ENCODE measurements around the gene NDFIP2. TPM values are rescaled to one million over a fixed set of nuclear protein-coding genes. Genes with fewer than 3 reads are reported as not detected.

The NDFIP2 gene
- total RNA-seq, 1 experiment from 2014 or later = 81.6 TPM

DNA sequence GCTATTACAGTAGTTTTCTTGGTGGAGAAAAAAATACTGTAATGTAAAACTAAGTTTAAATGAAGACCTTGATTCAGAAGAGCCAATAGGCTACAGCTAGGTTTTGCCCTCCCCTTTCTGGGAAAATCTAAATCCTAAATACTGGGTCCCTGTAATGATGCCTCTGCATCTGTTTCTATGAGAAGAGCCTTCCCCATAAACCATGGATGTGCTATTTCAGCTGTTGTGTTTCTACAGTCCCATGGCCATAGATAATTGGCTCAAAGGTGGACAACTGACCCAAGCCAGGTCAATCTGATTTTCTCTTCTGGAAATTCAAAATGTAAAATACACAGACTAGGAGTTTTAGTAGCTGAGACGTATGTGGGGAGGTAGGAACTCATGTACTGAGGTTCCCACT lies 101.9 kb downstream of the NDFIP2 start:
- no TSS peak for BruUV-seq (replicated peaks)
- no peaks in the 10 kb centered on the region for H3K27me3 Mint-ChIP-seq (ENCODE audit: insufficient read depth, unreplicated experiment)
- no peak for DNase-seq (ENCODE audit: unreplicated experiment)
- no peak for TF ChIP-seq CTCF (IDR thresholded peaks at IDR 0.05; ENCODE audit: unreplicated experiment)
- peaks cover 5% of the 10 kb centered on the region for H3K4me1 Mint-ChIP-seq (ENCODE audit: insufficient read depth, unreplicated experiment)
- POLR2A ChIA-PET = interaction anchor here (1.4 to 1.5 kb wide), 2 partner anchors 21 to 23 kb away, joined by 4 to 5 read pairs; no protein-coding TSS in a partner anchor
- CTCF ChIA-PET = interaction anchor here (0.7 to 2.4 kb wide), 6 partner anchors 31 to 1984 kb away, joined by 3 to 7 read pairs (median 3); no protein-coding TSS in a partner anchor
- H3K36me3 Mint-ChIP-seq (ENCODE audit: insufficient read depth, unreplicated experiment) = no peaks in the 10 kb centered on the region
- peaks cover 9% of the 10 kb centered on the region for H3K9me3 Mint-ChIP-seq (ENCODE audit: unreplicated experiment)
- H3K27ac Mint-ChIP-seq (ENCODE audit: low read depth, unreplicated experiment) = no peak overlapping the region
- intact Hi-C loops (cut with micrococcal nuclease) = no loop called here
- H3K4me3 Mint-ChIP-seq (ENCODE audit: unreplicated experiment) = no peak overlapping the region

GRCh38 chr13:79585033-79585432 lies 104.1 kb downstream of the NDFIP2 start:
- no peaks in the 10 kb centered on the region for H3K27me3 Mint-ChIP-seq (ENCODE audit: insufficient read depth, unreplicated experiment)
- no peak overlapping the region for H3K27ac Mint-ChIP-seq (ENCODE audit: low read depth, unreplicated experiment)
- BruUV-seq (replicated peaks) = no TSS peak
- H3K4me1 Mint-ChIP-seq (ENCODE audit: insufficient read depth, unreplicated experiment) = peaks cover 9% of the 10 kb centered on the region
- H3K9me3 Mint-ChIP-seq (ENCODE audit: unreplicated experiment) = peaks cover 8% of the 10 kb centered on the region
- no peaks in the 10 kb centered on the region for H3K36me3 Mint-ChIP-seq (ENCODE audit: insufficient read depth, unreplicated experiment)
- ChIA-PET POLR2A (no interaction called here), CTCF (interaction anchor here (0.6 to 1.4 kb wide), 2 partner anchors 13 to 98 kb away, joined by 3 to 5 read pairs; no protein-coding TSS in a partner anchor)
- intact Hi-C loops (cut with micrococcal nuclease) = no loop called here
- H3K4me3 Mint-ChIP-seq (ENCODE audit: unreplicated experiment) = no peak overlapping the region
- DNase-seq (ENCODE audit: unreplicated experiment) = no peak
- TF ChIP-seq CTCF (IDR thresholded peaks at IDR 0.05; ENCODE audit: unreplicated experiment) = no peak

- no peak for TF ChIP-seq CTCF (IDR thresholded peaks at IDR 0.05; ENCODE audit: unreplicated experiment)
- Mint-ChIP-seq H3K36me3 (ENCODE audit: insufficient read depth, unreplicated experiment) (no peaks in the 10 kb centered on the region), H3K9me3 (ENCODE audit: unreplicated experiment) (peaks cover 5% of the 10 kb centered on the region), H3K4me3 (ENCODE audit: unreplicated experiment) (peak overlapping the region; percentile 72), H3K4me1 (ENCODE audit: insufficient read depth, unreplicated experiment) (peaks cover 27% of the 10 kb centered on the region), H3K27ac (ENCODE audit: low read depth, unreplicated experiment) (peak overlapping the region; percentile 98), H3K27me3 (ENCODE audit: insufficient read depth, unreplicated experiment) (no peaks in the 10 kb centered on the region)
- POLR2A ChIA-PET = interaction anchor here (0.5 to 2.0 kb wide), 18 partner anchors 9 to 773 kb away, joined by 3 to 9 read pairs (median 3); no protein-coding TSS in a partner anchor
- no TSS peak for BruUV-seq (replicated peaks)
- intact Hi-C loops (cut with micrococcal nuclease) = no loop called here
- CTCF ChIA-PET = interaction anchor here (0.7 to 2.0 kb wide), 7 partner anchors 41 to 1428 kb away, joined by 3 to 5 read pairs (median 3); partner anchors contain the start of gene SPRY2
- peak; percentile 74 for DNase-seq (ENCODE audit: unreplicated experiment)
These were observed 108.8 kb downstream of the NDFIP2 start for GRCh38 chr13:79589603-79590393.

GRCh38 chr13:79590394-79590676 lies 109.4 kb downstream of the NDFIP2 start:
- peak overlapping the region; percentile 72 for H3K4me3 Mint-ChIP-seq (ENCODE audit: unreplicated experiment)
- no peaks in the 10 kb centered on the region for H3K9me3 Mint-ChIP-seq (ENCODE audit: unreplicated experiment)
- DNase-seq (ENCODE audit: unreplicated experiment) = no peak
- no peaks in the 10 kb centered on the region for H3K27me3 Mint-ChIP-seq (ENCODE audit: insufficient read depth, unreplicated experiment)
- no TSS peak for BruUV-seq (replicated peaks)
- H3K27ac Mint-ChIP-seq (ENCODE audit: low read depth, unreplicated experiment) = peak overlapping the region; percentile 98
- TF ChIP-seq CTCF (IDR thresholded peaks at IDR 0.05; ENCODE audit: unreplicated experiment) = no peak
- H3K36me3 Mint-ChIP-seq (ENCODE audit: insufficient read depth, unreplicated experiment) = no peaks in the 10 kb centered on the region
- POLR2A ChIA-PET = interaction anchor here (0.7 to 2.0 kb wide), 13 partner anchors 8 to 747 kb away, joined by 3 to 9 read pairs (median 4); no protein-coding TSS in a partner anchor
- H3K4me1 Mint-ChIP-seq (ENCODE audit: insufficient read depth, unreplicated experiment) = peaks cover 27% of the 10 kb centered on the region
- intact Hi-C loops (cut with micrococcal nuclease) = no loop called here
- CTCF ChIA-PET = interaction anchor here (0.6 to 2.0 kb wide), 7 partner anchors 11 to 1427 kb away, joined by 3 to 5 read pairs (median 4); partner anchors contain the start of gene SPRY2
